Omental fat pad (tissue), 4 donors: ENCODE results near the gene OPCML. TPM values are rescaled to one million over a fixed set of nuclear protein-coding genes. Genes with fewer than 3 reads are reported as not detected.

Experiments
- ATAC-seq: fragments of 150-250 bp; one replicate; pipeline ENCODE4 v1.9.1; 2016; ENCODE audit warnings: mild to moderate bottlenecking, moderate library complexity; ENCODE audit not compliant: low FRiP score
- DNase-seq: peaks from one replicate; pipeline ENCODE4 v3.0.0-alpha.2; 2019; ENCODE audit warnings: low spot score
- CTCF ChIP-seq, 3 donors: fragments of 450-650 bp; IDR thresholded peaks; one replicate each; pipeline ENCODE4 v1.5.1; 2016 to 2017; ENCODE audit warnings: antibody characterized with exemption in 3 of 3, mild to moderate bottlenecking in 3 of 3, moderate library complexity in 2 of 3
- total RNA-seq, 4 donors: library from RNA; depleted of rRNA; stranded (reverse); fragments of >200 nt; gene quantifications; one replicate each; pipeline ENCODE4 v1.1.0, GENCODE V29; 2016

Gene OPCML
- total RNA-seq, 4 donors from 2014 or later: 0.32 TPM; not detected in 3

- ATAC-seq: no peak
- no peak for TF ChIP-seq CTCF (IDR thresholded peaks at IDR 0.05)
- DNase-seq: no peak
Measured at GRCh38 chr11:132528181-132528580, 1004.1 kb downstream of the OPCML start.

GRCh38 chr11:132523929-132524328 is 1008.4 kb downstream of the OPCML start:
- no peak for ATAC-seq

DNA sequence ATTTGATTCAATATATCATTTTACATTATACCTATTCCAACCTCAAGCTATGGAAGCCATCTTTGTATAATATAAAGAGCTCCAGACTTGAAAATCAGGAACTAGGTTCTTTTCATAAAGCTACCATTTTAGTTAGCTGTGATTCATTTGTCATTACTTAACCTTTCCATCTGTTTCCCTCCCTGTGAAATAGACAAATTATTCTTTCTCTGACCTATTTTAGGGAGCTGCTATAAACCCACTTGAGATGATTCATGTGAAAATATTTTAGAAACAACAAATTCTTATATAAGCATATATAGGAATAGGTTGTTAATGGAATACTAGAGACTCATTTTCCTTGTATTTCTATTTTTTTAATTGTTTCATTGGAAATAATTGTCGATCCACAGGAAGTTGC is 1012.1 kb downstream of the OPCML start:
- DNase-seq: no peak
- ATAC-seq: no peak
- TF ChIP-seq CTCF (IDR thresholded peaks at IDR 0.05): no peak

More at GRCh38 chr11:132523929-132524328, 1008.4 kb downstream of the OPCML start:
- TF ChIP-seq CTCF (IDR thresholded peaks at IDR 0.05): no peak
- no peak for DNase-seq

DNA sequence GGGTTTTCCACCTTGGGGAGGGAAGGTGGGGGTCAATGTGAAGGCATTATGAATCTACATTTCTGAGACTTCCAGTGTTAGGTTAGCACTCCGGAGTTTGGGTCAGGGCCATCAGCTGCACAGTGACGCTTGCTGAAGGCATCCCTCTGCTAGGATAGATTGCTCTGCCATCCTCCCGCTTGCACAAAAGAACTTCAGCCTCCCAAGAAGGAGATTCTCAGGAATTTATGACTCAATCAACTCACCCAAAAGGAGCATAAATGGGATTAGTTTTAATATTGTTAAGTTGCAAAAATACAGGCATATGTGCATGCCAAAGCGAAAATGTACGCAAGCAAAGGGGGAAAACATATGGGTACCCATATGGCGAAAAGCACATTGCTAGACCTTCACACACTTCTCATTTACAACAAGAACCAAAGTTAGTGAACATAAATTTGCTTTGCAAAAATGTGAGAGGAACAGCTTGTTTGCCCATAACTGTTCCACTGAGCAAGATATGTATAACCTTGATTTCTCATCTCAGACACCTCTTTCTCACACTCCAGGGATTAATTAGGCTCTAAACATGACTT is 1013.0 kb downstream of the OPCML start:
- TF ChIP-seq CTCF (IDR thresholded peaks at IDR 0.05): no peak
- DNase-seq (no peak), ATAC-seq (no peak)

DNA sequence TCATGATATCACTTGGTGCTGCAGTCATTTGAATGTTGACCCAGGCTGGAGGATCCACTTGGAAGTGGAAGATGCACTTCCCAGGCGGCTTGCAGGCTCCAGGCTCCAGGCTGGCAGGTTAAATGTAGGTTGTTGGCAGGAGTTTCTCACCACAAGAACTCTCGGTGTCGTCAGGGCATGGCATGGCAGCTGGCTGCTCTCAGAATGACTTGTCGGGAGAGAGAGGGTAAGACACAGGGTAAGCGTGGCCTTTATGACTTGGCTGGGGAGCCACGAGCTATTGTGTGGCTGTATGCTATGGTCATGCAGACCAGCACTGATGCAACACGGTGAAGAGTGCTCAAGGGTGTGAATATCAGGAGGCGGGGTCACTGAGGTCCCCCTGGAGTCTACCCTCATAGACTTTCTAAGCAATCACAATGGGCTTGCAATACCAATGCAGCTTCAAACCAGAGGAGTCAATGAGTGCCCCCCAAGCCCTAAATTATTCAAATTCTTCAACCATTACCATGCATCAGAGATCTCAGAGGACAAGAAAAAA is 1027.7 kb downstream of the OPCML start:
- TF ChIP-seq CTCF (IDR thresholded peaks at IDR 0.05): no peak
- no peak for ATAC-seq
- DNase-seq: no peak

GRCh38 chr11:132501356-132501755 is 1030.9 kb downstream of the OPCML start:
- DNase-seq: no peak
- TF ChIP-seq CTCF (IDR thresholded peaks at IDR 0.05): no peak
- no peak for ATAC-seq

DNA sequence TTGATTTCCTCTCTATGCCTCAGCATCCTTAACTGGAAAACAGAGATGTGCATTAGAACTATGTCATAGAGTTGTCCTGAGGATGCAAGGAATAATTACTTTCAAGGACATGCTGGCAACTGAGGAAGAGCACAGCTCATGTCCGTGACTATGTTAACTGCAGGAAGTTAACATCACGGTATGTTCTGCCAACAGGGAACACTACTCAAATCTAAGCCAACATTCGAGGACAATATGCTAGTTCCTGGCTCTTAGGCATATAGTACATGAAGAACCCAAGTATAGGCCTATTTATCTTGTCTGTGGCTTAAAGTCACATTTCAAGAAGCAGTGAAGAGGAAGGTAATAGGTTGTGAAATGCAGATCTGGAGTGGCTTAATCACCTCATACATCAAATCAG is 1032.6 kb downstream of the OPCML start:
- no peak for ATAC-seq
- no peak for DNase-seq
- TF ChIP-seq CTCF (IDR thresholded peaks at IDR 0.05): no peak
